ENCODE results near the gene CELF1.

Gene CELF1

DNA sequence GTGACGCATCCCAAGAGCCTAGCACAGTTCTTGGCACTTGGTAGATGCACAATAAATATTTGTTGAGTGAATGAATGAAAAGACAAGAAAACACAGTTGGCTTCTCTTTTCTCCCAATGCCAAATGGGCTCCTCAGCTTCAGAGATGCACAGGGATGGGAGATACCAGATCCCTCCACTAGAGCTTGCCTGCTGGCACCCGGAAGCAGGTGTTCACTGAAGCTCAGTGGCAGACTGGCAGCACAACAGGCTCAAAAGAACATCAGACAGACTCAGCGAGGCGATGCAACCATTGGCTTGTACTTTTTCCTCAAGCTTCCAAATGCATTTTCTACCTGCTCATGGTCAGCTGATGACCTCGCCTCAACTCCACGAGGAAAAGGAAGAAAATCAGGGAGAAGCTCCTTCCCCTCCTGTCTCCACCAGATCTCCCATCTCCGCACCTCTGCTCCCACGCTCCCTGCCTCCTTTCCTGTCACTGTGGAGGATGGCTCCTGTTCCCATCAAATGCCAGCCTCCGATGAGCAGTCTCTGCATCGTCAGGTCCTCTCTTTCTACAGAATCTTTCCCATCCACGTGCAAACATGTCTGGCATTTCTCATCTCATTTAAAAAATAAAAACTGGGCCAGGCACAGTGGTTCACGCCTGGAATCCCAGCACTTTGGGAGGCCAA lies 109.8 kb downstream of the CELF1 start:
- DNase-seq, result no peak

DNA sequence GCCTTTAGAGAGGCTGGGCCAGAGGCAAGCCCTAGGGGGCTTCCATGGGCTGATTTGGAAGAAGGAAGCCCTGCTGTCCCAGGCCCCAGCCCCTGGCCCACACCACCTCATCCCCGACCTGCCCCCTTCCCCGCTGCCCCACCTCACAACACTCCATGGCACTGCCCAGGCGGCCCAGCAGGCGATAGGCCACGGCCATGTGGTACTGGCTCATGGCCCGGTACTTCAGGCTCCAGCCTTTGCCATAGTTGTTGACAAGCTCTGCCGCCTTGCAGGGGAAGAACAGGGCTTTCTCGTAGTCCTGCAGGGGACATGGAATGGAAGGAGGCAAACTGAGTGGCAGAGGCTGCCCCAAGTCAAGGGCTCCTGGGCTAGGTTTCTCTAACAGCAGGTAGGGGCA lies 110.4 kb downstream of the CELF1 start:
- no peak for DNase-seq

DNA sequence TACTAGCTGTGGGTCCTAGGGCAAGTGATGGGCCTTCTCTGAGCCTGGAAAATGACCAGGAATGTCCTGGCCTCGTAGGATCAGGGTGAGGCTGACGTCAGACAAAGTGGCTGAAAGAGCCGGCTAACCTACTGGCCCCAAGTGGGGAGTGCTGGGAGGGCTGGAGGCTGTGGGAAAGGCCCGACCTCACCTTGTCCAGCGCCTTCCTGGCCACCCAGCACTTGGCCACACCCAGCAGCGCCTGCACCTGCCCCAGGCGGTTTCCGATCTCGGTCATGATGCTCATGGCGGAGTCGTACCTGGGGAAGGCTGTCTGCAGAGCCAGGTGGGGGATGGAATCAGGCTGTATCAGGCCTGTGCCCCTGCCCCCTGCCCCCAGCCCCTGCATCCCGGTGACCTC lies 111.5 kb downstream of the CELF1 start:
- DNase-seq, result no peak

DNA sequence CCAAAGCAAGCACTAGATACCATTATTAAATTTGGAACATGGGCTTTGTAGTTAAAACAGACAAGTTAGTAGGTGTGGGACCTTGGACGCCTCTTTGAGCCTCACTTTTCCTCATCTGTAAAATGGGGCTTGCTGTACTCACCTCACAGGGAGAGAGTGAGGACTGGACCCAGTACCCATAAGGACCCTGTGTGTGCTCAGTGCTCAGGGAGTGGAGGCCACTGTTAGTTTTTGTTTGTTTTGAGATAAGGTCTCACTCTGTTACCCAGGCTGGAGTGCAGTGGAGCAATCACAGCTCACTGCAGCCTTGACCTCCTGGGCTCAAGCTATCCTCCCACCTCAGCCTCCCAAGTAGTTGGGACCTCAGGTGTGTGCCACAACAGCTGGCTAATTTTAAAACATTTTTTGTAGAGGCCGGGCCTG lies 112.9 kb downstream of the CELF1 start:
- DNase-seq, result no peak

DNA sequence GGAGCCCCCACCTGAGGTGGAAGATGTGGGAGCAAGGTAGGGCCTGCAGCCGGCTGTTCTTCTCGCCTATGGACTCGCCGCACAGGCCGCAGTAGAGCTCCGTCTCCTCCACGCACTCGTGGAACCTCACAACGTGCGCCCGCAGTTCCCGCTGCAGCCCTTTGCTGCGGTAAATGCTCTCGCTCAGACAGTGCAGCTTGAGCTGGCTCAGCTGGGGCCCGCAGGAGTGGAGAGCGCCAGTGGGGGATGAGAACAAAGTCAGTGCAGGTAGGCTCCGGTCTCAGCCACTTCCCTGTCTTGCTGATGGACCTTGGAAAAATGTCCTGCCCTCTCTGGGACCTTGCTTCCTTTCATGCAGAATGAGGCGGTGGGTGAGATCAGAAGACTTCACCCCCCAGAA lies 114.2 kb downstream of the CELF1 start:
- DNase-seq, result no peak

DNA sequence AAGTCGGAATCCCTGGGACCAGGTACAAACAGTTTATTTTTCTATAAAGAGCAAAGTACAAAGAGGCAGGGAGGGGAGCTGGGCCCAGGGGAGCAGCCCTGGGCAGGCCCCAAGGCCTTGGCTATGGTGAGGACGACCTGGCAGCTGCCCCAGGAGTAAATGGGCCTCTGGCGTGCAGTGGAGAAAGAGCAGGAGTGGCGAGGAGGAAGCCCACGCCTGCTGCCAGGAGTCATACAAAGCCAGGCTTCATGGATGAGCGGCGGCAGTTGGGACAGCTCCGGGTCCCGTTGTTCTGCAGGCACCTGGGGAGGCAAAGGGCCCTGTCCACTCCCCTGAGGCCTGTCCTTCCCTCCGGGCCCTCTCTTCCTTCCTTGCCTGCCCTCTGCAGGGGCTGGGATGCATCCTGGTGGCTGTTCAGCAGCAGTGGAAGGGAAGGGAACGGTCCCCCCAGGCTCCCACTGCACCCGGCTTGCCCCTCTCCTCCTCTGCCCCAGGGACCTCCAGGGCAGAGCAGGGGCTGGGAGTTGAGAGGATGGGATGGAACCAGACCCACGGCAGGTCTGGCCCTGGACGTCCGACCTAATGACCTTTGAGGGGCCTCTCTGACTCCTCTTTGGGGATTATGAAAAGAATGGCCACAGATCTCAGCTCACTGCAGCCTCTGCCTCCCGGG lies 115.0 kb downstream of the CELF1 start:
- no peak for DNase-seq

DNA sequence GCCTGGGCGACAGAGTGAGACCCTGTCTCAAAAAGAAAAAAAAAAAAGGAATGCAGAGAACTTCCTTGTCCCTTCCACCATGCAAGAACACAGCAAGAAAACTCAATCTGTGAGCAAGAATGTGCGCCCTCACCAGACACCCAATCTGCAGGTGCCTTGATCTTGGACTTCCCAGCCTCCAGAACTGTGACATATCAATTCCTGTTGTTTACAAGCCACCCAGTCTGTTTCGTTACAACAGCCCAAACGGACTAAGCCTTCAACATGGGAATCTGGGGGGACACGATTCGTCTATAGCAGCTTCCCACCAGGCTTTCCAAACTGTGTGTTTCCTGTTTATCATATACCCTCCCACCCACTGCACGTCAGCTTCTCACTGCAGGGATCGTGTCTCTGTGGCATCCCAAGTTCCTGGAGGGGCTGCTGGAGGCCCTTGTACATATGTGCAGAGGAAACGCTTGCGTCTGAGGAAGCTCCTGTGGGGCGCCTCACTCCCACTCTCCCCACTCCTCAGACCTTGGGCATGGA lies 115.7 kb downstream of the CELF1 start:
- DNase-seq, result no peak

DNA sequence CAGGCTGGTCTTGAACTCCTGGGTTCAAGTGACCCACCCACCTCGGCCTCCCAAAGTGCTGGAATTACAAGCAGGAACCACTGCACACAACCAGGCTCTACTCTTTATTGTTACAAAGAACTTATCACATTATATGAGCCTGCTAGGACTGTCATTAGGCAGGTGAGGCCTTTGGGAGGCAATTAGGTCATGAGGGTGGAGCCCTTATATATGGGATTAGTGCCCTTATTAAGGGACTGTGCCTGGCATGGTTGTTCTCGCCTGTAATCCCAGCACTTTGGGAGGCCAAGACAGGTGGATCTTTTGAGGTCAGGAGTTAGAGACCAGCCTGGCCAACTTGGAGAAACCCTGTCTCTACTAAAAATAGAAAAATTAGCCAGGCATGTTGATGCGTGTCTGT lies 116.2 kb downstream of the CELF1 start:
- no peak for DNase-seq

DNA sequence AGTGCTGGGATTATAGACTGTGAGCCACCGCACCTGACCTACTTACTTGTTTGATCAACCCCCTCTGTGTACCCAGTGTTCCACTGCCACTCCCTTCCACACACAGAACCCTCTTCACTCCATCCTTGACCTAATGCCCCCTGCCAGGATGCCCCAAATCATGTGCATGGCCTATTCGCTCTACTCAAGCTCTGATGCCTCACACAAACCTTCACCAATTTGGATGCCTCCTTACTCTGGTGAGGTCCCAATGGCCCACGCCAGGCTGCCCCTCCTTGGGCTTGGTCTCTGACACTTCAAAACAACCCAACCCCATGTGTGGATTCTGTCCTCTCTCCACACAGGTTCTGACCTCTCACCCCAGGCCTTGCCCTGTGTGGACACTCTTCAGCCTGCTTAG lies 117.2 kb downstream of the CELF1 start:
- DNase-seq, result no peak

DNA sequence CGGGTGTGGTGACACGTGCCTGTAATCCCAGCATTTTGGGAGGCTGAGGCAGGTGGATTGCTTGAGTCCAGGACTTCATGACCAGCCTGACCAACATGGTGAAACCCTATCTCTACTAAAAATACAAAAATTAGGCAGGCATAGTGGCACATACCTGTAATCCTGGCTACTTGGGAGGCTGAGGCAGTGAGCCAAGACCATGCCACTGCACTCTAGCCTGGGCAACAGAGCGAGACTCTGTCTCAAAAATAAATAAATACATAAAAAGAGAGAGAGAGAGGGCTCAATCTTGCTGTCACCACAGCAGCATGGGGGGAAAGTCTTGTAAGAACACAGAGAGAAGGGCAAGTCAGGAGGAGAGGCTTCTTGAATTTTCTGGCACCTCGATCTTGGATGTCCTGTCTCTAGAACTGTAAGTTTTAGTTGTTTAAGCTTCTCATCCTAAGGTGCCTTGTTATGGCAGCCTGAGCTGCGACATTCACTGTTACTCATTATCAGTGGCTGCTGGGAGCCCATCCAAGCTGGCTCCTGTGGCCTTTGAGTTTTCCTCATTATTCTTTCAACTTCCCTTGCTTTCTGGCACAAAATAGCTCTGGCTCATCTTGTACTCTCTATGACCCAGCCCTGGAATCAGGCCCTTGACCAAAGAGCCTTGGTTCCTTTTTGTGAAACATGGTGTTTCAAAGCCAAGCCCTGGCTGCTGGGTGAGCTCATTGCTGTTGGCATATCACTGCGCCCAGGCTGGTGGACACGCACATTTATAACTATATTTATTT lies 118.7 kb downstream of the CELF1 start:
- no peak for DNase-seq

DNA sequence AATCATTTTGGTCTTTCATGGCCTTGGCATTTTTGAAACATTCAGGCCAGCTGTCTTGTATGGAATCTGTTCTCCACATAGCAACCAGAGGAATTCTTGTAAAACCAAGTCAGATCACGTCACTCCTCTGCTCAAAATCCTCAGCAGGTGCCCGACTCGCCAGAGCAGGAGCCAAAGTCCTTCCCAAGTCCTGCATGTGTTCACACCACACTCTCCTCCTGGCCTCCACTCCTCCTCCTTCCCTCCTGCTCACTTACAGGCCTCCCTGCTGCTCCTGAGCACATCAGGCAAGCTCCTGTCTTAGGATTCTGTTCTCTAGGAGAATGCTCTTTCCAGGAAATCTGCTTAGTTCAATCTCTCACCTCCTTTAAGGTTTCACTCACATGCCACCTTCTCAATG lies 119.8 kb downstream of the CELF1 start:
- DNase-seq, result no peak

DNA sequence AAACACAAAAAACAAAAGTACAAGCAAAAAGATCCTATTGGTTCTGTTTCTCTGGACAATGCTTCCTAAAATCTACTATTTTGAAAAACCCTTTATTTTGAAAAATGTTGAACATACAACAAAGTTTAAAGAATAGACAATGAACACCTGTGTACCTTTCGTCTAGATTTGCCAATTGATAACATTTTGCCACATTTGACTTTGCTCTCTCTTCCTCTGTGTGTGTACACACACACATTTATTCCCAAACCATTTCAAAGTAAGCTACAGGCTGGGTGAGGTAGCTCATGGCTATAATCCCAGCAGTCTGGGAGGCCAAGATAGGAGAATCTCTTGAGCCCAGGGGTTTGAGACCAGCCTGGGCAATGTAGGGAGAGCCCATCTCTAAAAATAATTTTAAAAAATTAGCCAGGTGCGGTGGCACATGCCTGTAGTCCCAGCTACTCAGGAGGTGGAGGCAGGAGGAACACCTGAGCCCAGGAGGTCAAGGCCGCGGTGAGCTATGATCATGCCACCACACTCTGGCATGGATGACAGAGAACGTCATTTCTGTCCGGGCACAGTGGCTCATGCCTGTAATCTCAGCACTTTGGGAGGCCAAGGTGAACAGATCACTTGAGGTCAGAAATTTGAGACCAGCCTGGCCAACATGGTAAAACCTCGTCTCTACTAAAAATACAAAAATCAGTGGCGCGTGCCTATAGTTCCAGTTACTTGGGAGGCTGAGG lies 121.4 kb downstream of the CELF1 start:
- no peak for DNase-seq

DNA sequence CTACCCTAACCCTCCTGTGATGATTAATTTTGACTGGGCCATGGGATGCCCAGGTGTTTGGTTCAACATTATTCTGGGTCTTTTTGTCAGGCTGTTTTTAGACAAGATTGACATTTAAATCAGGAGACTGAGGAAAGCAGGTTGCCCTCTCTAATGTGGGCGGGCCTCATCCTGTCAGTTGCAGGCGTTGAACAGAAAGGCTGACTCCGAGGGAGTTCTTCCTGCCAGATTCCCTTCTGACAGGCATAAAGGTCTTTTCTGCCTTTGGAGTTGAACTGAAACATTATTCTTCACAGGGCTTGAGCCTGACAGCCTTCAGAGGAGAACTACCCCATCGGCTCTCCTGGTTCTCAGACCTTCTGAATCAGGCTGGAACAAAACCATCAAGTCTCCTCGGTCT lies 122.4 kb downstream of the CELF1 start:
- DNase-seq, result no peak

DNA sequence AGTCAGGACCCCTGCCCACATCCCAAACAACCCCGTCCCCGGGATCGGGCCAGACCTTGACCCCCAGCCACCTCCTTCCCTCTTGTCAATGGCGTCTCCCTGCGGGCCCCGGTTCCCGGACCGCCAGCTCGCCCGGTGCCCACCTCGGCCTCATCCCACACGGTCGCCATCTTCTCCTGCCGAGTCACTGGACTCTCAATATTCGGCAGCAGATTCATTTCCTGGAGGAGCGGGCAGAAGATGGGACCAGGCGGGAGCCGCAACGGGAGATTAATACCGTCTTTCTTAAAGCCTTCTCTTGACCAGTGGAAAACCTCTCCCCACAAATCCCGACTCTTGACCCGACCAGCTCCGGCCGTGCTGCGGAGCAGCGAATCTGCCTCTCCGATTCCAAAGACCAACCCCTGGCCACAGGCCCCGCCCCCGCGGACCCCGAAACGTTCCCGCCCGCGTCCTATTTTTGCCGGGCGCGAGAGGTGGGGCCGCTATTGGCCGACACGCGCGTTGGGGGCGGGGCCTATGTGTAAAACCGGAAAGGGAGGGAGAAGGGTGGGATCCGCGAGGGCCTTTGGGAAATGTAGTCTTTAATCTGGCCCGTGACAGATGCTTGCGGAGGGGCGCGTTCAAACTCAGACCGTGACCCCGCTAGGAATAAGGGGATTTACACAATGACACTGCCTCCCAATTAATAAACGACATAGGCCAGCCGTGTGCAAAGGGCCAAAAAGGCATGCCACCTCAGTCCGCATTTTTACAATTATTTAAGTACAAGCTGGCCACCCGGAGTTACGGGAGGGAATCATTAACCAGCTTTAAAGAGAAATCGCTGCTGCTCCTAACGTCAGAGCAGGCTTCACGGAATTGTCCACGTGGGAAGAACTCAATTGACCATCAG lies 126.6 kb downstream of the CELF1 start, which contains the start of gene PSMC3:
Gene PSMC3 (minus strand): TSS at position 378 of the 895 bp plus-strand sequence. CDS start 160 bp downstream, at position 218.
- peak; percentile 90 to 91 for DNase-seq

DNA sequence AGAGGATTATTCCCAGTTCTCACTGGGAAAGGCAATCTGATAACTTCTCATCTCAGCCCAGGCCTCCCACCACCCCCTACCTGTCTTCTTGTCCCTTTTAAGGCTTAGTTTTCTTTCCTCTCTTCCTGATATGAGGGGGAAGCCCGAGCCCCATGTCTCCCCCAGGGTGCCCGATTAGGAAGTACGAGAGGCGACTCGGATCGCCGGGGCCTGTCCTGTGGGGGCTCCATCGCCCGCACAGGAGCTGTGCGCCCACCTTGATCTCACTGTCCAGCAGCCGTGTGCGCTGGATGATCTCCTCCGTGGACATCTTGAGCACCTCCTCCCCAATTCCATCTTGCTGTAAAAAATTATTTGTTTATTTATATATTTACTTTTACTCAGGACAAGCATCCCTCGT lies 127.3 kb downstream of the CELF1 start:
- DNase-seq, result no peak

DNA sequence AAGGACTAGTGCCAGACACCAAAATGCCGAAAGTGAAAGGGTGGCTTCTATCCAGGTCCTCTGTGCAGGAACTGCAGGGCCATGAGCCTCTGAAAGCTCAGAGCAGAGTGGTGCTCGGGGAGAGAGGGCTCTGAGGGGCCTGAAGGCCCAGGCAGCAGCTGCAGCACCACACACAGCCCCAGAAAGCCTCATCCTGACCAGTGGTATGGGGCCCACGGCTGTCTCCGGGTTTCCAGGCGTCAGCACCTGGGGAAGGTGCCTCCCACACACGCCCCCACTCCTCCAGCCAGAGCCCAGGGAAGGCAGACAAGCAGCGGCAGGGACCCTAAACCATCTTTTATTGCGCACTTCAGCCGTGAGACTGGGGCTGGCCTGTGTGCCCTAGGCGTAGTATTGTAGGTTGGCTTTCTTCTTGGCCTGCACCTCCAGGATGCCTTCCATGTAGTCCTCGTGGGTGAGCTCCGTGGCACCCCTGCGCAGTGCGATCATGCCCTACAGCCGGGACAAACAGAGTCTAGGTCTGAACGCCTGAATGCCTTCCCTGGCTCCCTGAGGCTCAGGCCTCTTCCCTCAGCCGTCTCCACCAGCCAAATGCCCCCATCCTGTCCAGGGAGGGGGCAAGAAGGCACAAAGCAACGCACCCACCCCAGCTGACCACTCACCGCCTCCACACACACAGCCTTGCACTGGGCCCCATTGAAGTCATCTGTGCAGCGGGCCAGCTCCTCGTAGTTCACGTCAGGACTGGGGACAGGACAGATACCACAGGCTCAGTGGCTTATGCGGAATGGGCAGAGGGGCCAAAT lies 134.3 kb downstream of the CELF1 start:
- no peak for DNase-seq

DNA sequence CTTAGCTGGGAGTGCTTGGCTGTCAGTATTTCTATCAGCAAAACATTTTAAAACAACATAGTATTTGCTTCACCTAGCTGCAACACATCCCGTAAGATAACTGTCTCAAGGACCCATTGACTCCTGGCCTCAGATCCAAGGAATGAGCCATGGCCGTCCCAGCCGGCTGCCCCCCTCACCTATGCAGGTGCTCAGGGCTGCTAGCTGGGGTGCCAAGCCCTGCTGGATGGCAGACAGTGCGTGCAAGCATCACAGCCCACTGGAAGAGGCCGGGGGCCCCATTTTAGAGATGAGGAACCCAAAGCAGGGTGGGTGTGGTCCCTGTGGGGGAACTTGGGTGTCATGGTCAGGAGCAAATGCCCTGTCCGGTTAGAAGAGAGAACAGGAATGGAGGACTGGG lies 135.2 kb downstream of the CELF1 start:
- DNase-seq, result no peak

DNA sequence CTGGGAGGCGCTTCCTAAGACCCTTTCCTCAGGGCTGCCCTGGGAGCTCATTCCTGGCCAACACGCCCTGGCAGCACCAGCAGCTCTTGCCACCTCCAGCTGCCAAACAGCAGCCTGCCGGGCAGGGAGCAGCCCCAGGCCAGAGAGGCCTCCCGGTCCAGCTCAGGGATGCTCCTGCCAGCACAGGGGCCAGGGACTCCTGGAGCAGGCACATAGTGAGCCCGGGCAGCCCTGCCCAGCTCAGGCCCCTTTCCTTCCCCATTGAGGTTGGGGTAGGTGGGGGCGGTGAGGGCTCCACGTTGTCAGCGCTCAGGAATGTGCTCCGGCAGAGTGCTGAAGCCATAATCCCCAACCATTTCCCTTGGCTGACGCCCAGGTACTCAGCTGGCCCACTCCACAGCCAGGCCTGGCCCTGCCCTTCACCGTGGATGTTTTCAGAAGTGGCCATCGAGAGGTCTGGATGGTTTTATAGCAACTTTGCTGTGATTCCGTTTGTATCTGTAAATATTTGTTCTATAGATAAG lies 136.9 kb downstream of the CELF1 start:
- DNase-seq, result no peak
